OCI-LY1 (cell line): ENCODE results near the gene HDHD5.

ENCODE experiments used
- H2AFZ ChIP-seq: fragments of 200-600 bp; sonication (generic), shearing (Covaris generic); 2 replicates; pipeline ENCODE4 v1.6.0; 2014; ENCODE audit warnings: antibody characterized with exemption, mild to moderate bottlenecking, low read length
- H3F3A ChIP-seq: fragments of 200-600 bp; sonication (generic), shearing (Covaris generic); 2 replicates; pipeline ENCODE4 v1.6.0; 2014; ENCODE audit warnings: mild to moderate bottlenecking, antibody characterized with exemption, low read length, moderate library complexity; ENCODE audit not compliant: insufficient read depth
- H3K27ac ChIP-seq: fragments of 200-600 bp; sonication (generic); 2 replicates; pipeline ENCODE4 v1.5.1; 2014; ENCODE audit warnings: low read length, mixed run types, mild to moderate bottlenecking, low read depth; ENCODE audit not compliant: poor library complexity, severe bottlenecking
- H3K27me3 ChIP-seq: fragments of 200-600 bp; sonication (generic); 2 replicates; pipeline ENCODE4 v1.6.0; 2014; ENCODE audit warnings: antibody characterized with exemption, mild to moderate bottlenecking, low read length, moderate library complexity; ENCODE audit not compliant: insufficient read depth
- H3K36me3 ChIP-seq: fragments of 200-600 bp; sonication (generic); 2 replicates; pipeline ENCODE4 v1.6.1; 2014; ENCODE audit warnings: mild to moderate bottlenecking, antibody characterized with exemption, low read length, moderate library complexity, mixed read lengths; ENCODE audit not compliant: insufficient read depth
- H3K4me1 ChIP-seq: fragments of 200-600 bp; sonication (generic); 2 replicates; pipeline ENCODE4 v1.5.1; 2014; ENCODE audit warnings: mild to moderate bottlenecking, low read length, moderate library complexity; ENCODE audit not compliant: insufficient read depth, severe bottlenecking
- H3K4me2 ChIP-seq: fragments of 200-600 bp; sonication (generic), shearing (Covaris generic); 2 replicates; pipeline ENCODE4 v1.6.1; 2014; ENCODE audit warnings: low read length
- H3K4me3 ChIP-seq: fragments of 200-600 bp; sonication (generic); 2 replicates; pipeline ENCODE4 v1.5.1; 2014; ENCODE audit warnings: low read length, low read depth, mild to moderate bottlenecking, mixed read lengths; ENCODE audit not compliant: poor library complexity, severe bottlenecking
- H3K79me2 ChIP-seq: fragments of 200-600 bp; shearing (Covaris generic); 2 replicates; pipeline ENCODE4 v1.6.1; 2016; ENCODE audit warnings: mixed run types, low read length, mixed read lengths; ENCODE audit not compliant: insufficient read depth
- H3K9ac ChIP-seq: fragments of 200-600 bp; sonication (generic), shearing (Covaris generic); 2 replicates; pipeline ENCODE4 v1.6.1; 2014; ENCODE audit warnings: mild to moderate bottlenecking, low read length, mixed read lengths
- H3K9me2 ChIP-seq: fragments of 200-600 bp; sonication (generic), shearing (Covaris generic); 2 replicates; pipeline ENCODE4 v1.6.1; 2014; ENCODE audit warnings: low read depth, mild to moderate bottlenecking, low read length, mixed read lengths
- H3K9me3 ChIP-seq: fragments of 200-600 bp; shearing (Covaris generic); 2 replicates; pipeline ENCODE4 v1.6.1; 2014; ENCODE audit warnings: low read length, mixed read lengths
- H4K20me1 ChIP-seq: fragments of 200-600 bp; sonication (generic), shearing (Covaris generic); 2 replicates; pipeline ENCODE4 v1.6.0; 2016; ENCODE audit warnings: mild to moderate bottlenecking, low read length; ENCODE audit not compliant: insufficient read depth
- CTCF ChIP-seq: fragments of 200-600 bp; sonication (generic), shearing (Covaris generic); IDR thresholded peaks from 2 replicates; pipeline ENCODE4 v1.5.1; 2017; ENCODE audit warnings: mild to moderate bottlenecking, antibody characterized with exemption, low read length, moderate library complexity, mixed read lengths
- EZH2 ChIP-seq: fragments of 200-600 bp; sonication (generic), shearing (Covaris generic); IDR thresholded peaks from 2 replicates; pipeline ENCODE4 v1.8.0; 2017; ENCODE audit warnings: borderline replicate concordance, mixed run types, mild to moderate bottlenecking, antibody characterized with exemption, low read length, moderate library complexity, mixed read lengths

Gene HDHD5

DNA sequence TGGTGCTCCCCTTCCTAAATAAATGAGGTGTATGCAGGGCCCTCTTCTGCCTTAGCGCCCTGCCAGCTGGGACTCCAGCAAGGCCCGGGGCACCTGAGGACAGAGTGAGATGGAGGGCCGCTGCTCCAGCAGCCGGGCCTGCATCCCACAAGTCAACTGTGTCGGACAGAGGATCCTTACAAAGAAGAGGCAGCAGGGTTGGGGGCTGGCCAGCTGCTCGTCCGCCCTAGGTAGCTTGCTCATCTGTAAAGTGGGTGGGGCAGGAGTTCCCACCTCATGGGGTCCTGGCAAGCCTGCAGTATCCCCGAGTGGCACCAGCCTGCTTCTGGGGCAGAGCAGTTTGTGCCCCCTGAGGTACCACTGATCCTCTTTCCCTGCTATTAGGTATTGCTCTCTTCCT lies 45.5 kb downstream of the HDHD5 start:
- Histone ChIP-seq H4K20me1 (no peaks in the 10 kb centered on the region), H3K27me3 (0 out of 2 replicates have a peak, but pooled peaks cover 4% of the 10 kb centered on the region), H3K36me3 (peaks cover 8% of the 10 kb centered on the region), H3K4me1 (no peaks in the 10 kb centered on the region), H3K9ac (no peak overlapping the region), H3K9me3 (no peaks in the 10 kb centered on the region), H3K9me2 (no peaks in the 10 kb centered on the region), H3K27ac (no peak overlapping the region), H3K4me3 (no peak overlapping the region), H3F3A (no peaks in the 10 kb centered on the region), H2AFZ (no peak overlapping the region), H3K79me2 (no peaks in the 10 kb centered on the region), H3K4me2 (no peak overlapping the region)
- no peak for TF ChIP-seq EZH2
- TF ChIP-seq CTCF, result no peak

DNA sequence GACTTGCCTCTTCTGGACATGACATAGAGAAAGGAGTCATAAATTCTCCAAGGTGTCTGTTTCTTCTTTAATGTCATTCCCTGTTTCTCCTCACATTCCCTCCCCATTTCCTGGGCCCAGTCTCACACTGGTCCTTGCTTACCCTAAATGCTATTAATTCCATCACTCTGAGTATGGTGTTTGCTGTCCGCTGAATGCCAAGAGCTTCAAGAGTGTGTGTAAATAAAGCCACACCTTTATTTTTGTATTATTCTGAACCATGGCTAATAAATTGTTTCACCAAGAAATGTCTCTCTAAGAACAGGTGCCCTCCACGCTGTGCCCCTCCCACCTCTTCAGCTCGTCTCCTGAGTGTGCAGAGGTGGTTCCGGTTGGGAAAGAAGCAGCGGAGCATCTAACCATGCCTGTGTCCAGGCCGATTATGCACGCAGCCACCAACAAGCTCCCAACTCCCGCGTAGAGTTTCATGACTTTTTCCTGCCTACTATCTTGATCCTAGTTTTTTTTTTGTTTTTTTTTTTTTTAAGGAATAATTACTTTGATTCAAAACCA lies 46.5 kb downstream of the HDHD5 start:
- H3K27me3 ChIP-seq, result 0 out of 2 replicates have a peak, but pooled peaks cover 4% of the 10 kb centered on the region
- H3K4me3 ChIP-seq, result no peak overlapping the region
- no peaks in the 10 kb centered on the region for H3K9me3 ChIP-seq
- H3K4me1 ChIP-seq, result no peaks in the 10 kb centered on the region
- H2AFZ ChIP-seq, result no peak overlapping the region
- H3K79me2 ChIP-seq, result no peaks in the 10 kb centered on the region
- peaks cover 13% of the 10 kb centered on the region for H3K36me3 ChIP-seq
- H3F3A ChIP-seq, result no peaks in the 10 kb centered on the region
- H3K27ac ChIP-seq, result no peak overlapping the region
- H3K9me2 ChIP-seq, result no peaks in the 10 kb centered on the region
- no peaks in the 10 kb centered on the region for H4K20me1 ChIP-seq
- no peak overlapping the region for H3K4me2 ChIP-seq
- TF ChIP-seq CTCF (no peak), EZH2 (no peak)
- H3K9ac ChIP-seq, result no peak overlapping the region

DNA sequence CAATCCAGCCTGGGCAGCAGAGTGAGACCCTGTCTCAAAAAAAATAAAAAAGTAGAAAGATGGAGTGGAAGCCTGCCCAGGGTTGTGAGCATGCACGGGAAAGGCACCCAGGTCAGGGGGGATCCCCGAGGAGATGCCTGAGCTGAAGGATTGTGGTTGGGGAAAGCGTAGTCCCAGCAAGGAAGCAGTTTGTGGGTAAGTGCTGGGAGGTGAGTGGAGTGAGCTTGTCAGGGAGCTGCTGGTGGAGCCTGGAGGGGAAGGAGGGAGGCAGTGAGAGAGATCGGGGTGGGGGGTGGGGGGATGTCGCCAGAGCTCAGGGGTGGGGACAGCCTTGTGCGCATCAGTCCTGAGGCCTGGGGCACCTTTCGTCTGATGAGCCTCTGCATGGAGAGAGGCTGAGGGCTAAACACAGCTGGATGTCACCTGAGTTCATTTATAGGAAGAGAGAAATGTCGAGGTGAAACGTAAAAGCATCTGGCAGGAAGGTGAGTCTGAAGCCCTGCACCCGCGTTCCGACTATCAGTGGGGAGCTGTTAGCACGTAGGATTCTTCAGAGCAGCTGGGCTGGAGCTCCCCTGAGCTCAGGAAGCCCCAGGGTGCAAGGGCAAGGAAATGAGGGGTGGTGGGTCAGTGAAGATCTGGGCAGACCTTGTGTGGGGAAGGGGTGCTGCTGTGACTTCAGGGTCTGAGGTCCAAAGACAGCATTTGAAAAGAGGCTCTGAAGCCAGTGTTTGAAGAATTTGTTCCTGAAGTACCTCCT lies 48.1 kb downstream of the HDHD5 start:
- no peak for TF ChIP-seq EZH2
- no peak for TF ChIP-seq CTCF

More for the DNA sequence above, 48.1 kb downstream of the HDHD5 start:
- H4K20me1 ChIP-seq, result no peaks in the 10 kb centered on the region
- no peaks in the 10 kb centered on the region for H3K9me2 ChIP-seq
- H3K4me2 ChIP-seq, result no peak overlapping the region
- H2AFZ ChIP-seq, result no peak overlapping the region
- peaks cover 13% of the 10 kb centered on the region for H3K36me3 ChIP-seq
- no peak overlapping the region for H3K4me3 ChIP-seq
- no peaks in the 10 kb centered on the region for H3F3A ChIP-seq
- H3K9me3 ChIP-seq, result no peaks in the 10 kb centered on the region
- no peak overlapping the region for H3K9ac ChIP-seq
- 0 out of 2 replicates have a peak, but pooled peaks cover 4% of the 10 kb centered on the region for H3K27me3 ChIP-seq
- H3K4me1 ChIP-seq, result no peaks in the 10 kb centered on the region
- no peaks in the 10 kb centered on the region for H3K79me2 ChIP-seq
- H3K27ac ChIP-seq, result no peak overlapping the region
